ENCODE results near the gene SREBF1. TPM values are rescaled to one million over a fixed set of nuclear protein-coding genes. Genes with fewer than 3 reads are reported as not detected.
A peak's percentile ranks its signal among the peaks of the same experiment; 100 is the strongest.

The SREBF1 gene
- total RNA-seq, 4 donors from 2014 or later: 115 to 253 (median 191) TPM

DNA sequence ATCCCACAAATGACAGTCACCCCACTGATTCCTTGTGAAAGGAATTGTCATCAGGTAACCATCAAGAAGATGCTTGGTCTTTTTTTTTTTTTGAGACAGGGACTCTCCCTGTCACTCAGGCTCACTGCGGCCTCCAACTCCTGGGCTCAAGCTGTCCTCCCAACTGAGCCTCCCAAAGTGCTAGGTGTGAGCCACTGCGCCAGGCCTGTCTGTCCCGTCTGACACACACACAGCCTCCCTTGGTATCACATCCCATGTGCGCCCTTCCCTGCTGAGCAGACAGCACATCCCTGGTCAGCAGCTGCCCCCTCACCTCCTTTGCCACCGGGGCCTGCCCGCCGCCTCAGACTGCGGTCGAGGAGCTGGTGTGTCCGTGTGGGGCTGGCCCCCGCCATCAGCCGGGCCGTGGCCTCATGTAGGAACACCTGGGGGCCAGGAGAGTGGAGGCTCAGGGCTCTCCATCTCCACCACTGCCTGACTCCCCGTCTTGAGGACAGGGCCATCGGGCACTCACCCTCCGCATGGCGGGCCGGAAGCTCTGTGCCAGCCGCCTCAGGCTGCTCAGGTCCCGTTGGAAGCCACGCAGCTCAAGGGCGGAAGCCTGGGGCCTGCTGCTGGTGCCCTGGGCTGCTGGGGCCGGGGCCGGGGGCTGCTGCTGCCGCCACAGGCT lies 23.6 kb downstream of the SREBF1 start:
- WGBS, 2 donors: 90 to 92% methylated on average over 8 to 11 of the region's 25 CpGs
- Histone ChIP-seq H3K4me1 (peaks cover 3 to 84% (median 38%) of the 10 kb centered on the region in 4 donors), H3K27ac (peak overlapping the region in 2 of 4 donors; percentile 10 to 85), H3K27me3 (no peaks in the 10 kb centered on the region), H3K9me3 (no peaks in the 10 kb centered on the region), H3K4me3 (no peak overlapping the region), H3K36me3 (peaks cover 3 to 59% (median 18%) of the 10 kb centered on the region in 3 donors)
- no peak for DNase-seq (ENCODE audit: low spot score in 2 of 2)
- TF ChIP-seq, protein P1, sequence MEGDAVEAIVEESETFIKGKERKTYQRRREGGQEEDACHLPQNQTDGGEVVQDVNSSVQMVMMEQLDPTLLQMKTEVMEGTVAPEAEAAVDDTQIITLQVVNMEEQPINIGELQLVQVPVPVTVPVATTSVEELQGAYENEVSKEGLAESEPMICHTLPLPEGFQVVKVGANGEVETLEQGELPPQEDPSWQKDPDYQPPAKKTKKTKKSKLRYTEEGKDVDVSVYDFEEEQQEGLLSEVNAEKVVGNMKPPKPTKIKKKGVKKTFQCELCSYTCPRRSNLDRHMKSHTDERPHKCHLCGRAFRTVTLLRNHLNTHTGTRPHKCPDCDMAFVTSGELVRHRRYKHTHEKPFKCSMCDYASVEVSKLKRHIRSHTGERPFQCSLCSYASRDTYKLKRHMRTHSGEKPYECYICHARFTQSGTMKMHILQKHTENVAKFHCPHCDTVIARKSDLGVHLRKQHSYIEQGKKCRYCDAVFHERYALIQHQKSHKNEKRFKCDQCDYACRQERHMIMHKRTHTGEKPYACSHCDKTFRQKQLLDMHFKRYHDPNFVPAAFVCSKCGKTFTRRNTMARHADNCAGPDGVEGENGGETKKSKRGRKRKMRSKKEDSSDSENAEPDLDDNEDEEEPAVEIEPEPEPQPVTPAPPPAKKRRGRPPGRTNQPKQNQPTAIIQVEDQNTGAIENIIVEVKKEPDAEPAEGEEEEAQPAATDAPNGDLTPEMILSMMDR (IDR thresholded peaks at IDR 0.05): no peak
- no peak for TF ChIP-seq EP300 (IDR thresholded peaks at IDR 0.05)
- no peak for TF ChIP-seq POLR2A (IDR thresholded peaks at IDR 0.05)

GRCh38 chr17:17812211-17813054 lies 24.4 kb downstream of the SREBF1 start:
- no peak for TF ChIP-seq POLR2A (IDR thresholded peaks at IDR 0.05)
- TF ChIP-seq EP300 (IDR thresholded peaks at IDR 0.05): peak in 1 of 2 donors; percentile 71
- TF ChIP-seq, protein P1 (IDR thresholded peaks at IDR 0.05): peak; percentile 98 to 100 (median 100)
- Histone ChIP-seq H3K36me3 (peaks cover 3 to 51% (median 18%) of the 10 kb centered on the region in 3 donors), H3K27me3 (no peaks in the 10 kb centered on the region), H3K4me3 (no peak overlapping the region), H3K9me3 (no peaks in the 10 kb centered on the region), H3K27ac (peak overlapping the region; percentile 17 to 85 (median 52)), H3K4me1 (peaks cover 3 to 76% (median 34%) of the 10 kb centered on the region in 4 donors)
- WGBS, 2 donors: 41 to 42% methylated on average over 13 to 35 of the region's 59 CpGs
- DNase-seq (ENCODE audit: low spot score in 2 of 2): peak; percentile 69 to 85

GRCh38 chr17:17811381-17812210 lies 25.2 kb downstream of the SREBF1 start:
- H3K4me1 ChIP-seq: peaks cover 3 to 74% (median 34%) of the 10 kb centered on the region in 4 donors
- H3K27me3 ChIP-seq: no peaks in the 10 kb centered on the region
- WGBS, 2 donors: 19 to 34% methylated on average over 14 to 15 of the region's 15 CpGs
- no peak for DNase-seq (ENCODE audit: low spot score in 2 of 2)
- H3K4me3 ChIP-seq: no peak overlapping the region
- TF ChIP-seq EP300 (IDR thresholded peaks at IDR 0.05) (no peak), POLR2A (IDR thresholded peaks at IDR 0.05) (no peak)
- TF ChIP-seq, protein P1 (IDR thresholded peaks at IDR 0.05): no peak
- H3K27ac ChIP-seq: peak overlapping the region; percentile 17 to 85 (median 58)
- H3K36me3 ChIP-seq: peaks cover 3 to 45% (median 14%) of the 10 kb centered on the region in 3 donors
- no peaks in the 10 kb centered on the region for H3K9me3 ChIP-seq

- Histone ChIP-seq H3K4me1 (peaks cover 3 to 73% (median 34%) of the 10 kb centered on the region in 4 donors), H3K9me3 (no peaks in the 10 kb centered on the region), H3K27me3 (no peaks in the 10 kb centered on the region), H3K36me3 (peaks cover 3 to 44% (median 14%) of the 10 kb centered on the region in 3 donors), H3K27ac (peak overlapping the region; percentile 84 to 87 (median 84)), H3K4me3 (peak overlapping the region in 1 of 4 donors; percentile 48)
- TF ChIP-seq EP300 (IDR thresholded peaks at IDR 0.05): no peak
- TF ChIP-seq, protein P1 (IDR thresholded peaks at IDR 0.05): no peak
- no peak for TF ChIP-seq POLR2A (IDR thresholded peaks at IDR 0.05)
- no peak for DNase-seq (ENCODE audit: low spot score in 2 of 2)
- 70 to 72% methylated on average over 27 of the region's 27 CpGs for WGBS, 2 donors
Measured at GRCh38 chr17:17810895-17811248, 25.9 kb downstream of the SREBF1 start.

Measured in tibial nerve (tissue), 4 donors.